ENCODE measurements around the gene ZACN.
A peak's percentile ranks its signal among the peaks of the same experiment; 100 is the strongest.
"Not testable (repeated sequence)": the region's sequence is repeated elsewhere in the genome, so short reads cannot be mapped to it uniquely, and the experiment has no call there.

The ZACN gene

DNA sequence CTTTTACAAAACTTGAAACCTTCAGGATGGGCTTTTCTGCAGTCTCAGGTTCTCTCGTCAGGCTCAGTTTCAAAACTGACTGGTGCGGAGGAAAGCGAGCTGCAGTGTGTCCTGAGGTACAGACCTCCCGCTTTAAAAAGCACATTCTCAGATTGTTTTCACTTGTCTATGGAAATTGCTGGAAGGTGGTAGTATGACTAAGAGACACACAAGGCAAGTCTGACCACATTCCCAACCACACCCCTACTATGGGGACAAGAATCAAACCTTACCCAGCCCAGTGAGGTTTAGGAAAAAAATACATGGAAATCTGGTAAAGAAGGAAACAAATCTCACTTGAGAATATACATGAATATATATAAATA, 24.9 kb upstream of the ZACN start:
- no peak for DNase-seq

DNA sequence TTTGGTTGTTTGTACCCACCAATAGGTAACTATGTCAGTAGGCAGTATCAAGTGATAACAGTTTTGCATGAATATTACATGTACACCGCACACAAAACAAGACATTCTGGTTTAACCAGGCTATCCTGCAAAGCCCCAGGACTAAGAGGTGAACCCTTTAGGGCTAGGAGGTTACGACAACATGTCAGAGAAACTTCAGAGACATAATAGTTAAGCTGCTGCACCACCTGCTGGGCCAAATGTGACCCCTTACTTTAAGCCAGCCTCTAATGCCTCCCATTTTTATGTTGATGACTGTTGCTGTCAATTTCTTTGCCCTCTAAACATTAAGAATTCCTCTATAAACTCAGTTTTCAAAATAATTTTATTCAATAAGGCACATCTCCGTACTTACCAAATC, 22.1 kb upstream of the ZACN start:
- DNase-seq = no peak

DNA sequence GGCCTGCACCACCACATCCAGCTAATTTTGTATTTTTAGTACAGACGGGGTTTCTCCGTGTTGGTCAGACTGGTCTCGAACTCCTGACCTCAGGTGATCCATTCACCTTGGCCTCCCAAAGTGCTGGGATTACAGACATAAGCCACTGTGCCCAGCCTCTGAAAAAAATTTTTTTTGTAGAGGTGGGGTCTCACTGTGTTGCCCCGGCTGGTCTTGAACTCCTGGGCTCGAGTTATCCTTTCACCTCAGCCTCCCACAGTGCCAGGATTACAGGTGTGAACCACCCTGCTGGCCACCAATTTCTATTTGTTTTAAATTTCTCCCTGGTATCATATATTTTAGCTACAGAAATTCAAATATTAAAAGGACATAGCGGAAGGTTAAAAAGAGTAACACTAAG, 20.7 kb upstream of the ZACN start:
- DNase-seq = not testable (repeated sequence)

DNA sequence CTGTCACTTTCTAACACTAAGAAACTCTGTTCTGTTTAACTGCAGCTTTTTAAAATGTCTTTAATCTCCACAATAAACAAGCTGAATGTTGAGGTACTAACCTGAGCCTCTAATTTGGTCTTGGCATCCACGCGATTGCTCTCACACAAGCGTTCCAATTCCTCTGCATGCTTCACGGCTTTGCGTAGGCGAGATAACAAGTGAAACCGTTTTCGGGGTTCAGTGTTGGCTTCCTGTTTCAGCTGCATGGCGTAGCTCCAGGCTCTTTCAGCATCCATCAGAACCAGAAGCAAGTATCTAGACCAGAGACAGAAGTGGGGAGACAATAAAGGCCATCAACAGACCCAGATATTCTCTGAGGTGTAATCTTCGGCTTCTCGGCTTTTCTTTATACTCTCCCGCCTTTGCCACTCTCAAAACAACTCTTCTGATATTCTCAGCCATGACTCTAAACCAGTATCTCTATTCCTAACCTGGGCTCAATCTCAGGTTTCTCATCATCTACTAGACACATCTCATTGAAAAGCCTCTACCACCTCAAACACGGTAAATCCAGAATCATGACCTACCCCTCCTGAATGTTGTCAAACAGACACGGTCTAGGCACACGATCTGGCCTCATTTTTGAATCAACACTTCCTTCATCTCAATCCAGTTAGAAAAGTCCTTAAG, 15.0 kb upstream of the ZACN start:
- DNase-seq = no peak

DNA sequence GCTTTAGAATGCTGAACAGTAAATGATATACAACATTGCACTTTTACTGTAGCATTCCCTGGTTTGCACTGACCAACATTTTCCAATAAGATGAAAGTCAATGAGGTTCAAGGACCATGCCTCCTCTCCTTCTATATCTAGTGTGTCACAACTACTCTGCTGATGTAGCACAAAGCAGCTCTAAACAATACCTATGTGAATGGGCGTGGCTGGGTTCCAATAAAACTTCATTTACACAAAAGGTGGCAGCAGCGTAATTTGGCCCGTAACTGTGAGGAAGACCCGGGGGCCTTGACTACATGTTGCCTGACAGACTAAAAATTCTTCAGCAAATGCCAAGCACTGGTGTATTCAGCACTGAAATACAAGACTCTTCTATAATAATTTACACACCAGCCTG, 13.2 kb upstream of the ZACN start:
- no peak for DNase-seq

DNA sequence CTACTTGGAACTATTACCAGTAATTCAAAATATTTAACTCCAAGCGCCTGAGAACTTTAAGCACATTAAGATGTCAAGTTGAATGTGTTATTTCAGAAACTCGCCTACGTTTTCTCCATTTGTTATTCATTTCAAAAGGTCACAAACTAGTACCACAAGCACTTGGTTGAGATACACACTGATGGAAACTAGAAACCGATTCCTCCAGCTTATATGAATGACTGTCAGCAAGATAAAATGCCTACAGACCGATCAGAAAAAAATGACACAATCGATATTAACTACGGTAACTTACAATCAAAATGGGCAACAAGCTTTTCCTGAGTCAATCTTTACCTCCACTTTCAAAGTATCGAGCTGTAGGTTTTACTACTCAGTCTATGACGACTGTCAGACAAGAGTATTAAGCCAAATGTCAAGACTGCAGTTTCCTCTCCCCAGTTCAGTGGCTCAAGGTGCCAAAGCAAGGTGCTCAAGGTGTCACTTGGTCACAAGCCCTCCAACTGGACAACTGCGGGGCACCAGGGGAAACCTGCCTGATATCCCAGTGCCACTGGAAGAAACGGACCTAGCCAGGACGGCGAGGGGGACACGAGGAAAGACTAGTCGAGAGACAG, 7.3 kb upstream of the ZACN start:
- DNase-seq = no peak

GRCh38 chr17:76072148-76072858, 6.7 kb upstream of the ZACN start, which contains the start of gene SRP68:
TSS of gene SRP68 (minus strand) at chr17:76072517. CDS start at chr17:76072491, 26 bp downstream.
- peak; percentile 84 for DNase-seq

GRCh38 chr17:76074390-76075363, 4.3 kb upstream of the ZACN start, which contains the start of gene GALR2:
TSS of gene GALR2 (plus strand) at chr17:76074781. CDS start at chr17:76074884, 103 bp downstream.
- no peak for DNase-seq

DNA sequence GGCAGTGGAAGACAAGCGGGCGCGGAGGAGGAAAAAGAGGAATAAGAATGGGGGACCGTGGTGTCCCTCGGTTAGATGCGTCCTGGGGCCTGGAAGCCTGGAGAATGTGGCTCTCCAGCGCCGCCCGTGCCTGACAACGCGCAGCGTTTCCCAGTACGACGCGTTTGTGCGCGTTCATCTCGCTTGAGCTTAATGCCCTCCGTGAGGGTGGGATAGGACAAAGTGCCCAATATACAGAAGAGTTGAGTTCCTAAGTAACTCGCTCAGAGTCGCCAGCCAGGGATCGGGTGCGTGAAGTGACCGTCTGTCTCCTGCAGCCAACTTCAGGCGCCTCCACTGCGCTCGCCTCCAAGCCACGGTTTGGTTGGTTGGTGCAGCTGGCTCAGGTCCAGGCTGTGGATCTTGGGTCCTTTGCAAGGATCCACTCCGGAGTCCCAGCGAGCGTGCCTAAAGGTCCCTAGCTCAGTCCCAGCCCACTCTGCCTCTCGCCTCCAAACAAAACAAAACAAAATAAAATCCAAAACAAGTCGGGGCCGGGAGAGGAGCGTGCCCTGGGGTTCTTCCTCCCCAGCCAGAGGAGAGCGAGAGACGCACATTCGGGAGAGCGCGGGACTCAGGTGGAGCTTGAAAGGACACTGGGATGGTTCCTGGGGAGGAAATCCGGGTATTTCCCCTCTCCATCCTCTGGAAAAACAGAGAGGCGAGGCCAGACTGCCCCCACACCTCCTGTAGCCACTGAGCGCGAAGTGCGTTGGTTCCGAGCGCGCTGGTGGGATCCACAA, 3.4 kb upstream of the ZACN start:
- DNase-seq = no peak

- DNase-seq = no peak
These were observed 2.7 kb upstream of the ZACN start for GRCh38 chr17:76076146-76076764.

DNA sequence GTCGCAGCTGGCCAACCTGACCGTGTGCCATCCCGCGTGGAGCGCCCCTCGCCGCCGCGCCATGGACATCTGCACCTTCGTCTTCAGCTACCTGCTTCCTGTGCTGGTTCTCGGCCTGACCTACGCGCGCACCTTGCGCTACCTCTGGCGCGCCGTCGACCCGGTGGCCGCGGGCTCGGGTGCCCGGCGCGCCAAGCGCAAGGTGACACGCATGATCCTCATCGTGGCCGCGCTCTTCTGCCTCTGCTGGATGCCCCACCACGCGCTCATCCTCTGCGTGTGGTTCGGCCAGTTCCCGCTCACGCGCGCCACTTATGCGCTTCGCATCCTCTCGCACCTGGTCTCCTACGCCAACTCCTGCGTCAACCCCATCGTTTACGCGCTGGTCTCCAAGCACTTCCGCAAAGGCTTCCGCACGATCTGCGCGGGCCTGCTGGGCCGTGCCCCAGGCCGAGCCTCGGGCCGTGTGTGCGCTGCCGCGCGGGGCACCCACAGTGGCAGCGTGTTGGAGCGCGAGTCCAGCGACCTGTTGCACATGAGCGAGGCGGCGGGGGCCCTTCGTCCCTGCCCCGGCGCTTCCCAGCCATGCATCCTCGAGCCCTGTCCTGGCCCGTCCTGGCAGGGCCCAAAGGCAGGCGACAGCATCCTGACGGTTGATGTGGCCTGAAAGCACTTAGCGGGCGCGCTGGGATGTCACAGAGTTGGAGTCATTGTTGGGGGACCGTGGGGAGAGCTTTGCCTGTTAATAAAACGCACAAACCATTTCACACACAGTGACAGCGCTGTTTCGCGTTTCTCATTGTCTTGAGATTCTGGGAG, 2.0 kb upstream of the ZACN start:
- DNase-seq = no peak

DNA sequence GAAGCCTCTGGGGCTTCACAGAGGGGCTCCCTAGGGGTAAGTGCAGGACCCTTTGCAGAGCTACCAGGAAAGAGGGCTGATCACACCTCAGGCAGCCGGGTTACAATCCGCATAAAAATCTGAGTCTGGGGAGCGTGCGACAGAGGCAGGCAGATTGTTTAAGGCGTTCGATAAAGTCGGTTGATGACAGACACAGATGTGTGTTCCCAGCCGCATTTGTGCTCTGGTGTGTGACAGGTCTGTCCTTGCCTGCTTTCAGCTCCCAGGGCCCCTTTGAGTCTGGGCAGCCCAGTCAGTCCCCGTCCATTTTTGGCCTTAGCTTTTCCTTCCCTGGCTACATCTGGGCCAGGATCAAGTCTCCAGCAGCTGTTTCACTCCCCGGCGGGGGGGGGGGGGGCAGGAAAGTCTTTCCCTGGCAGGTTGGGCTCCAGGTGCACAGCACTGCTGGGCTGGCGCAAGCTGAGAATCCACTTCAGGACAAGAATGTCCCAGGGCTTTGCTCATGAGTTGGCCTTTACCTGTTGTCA, 1.3 kb upstream of the ZACN start:
- no peak for DNase-seq

GRCh38 chr17:76078370-76078769, 612 bp upstream of the ZACN start:
- DNase-seq = not testable (repeated sequence)

- no peak for DNase-seq
These were observed 563 bp downstream of the ZACN start for GRCh38 chr17:76079535-76079955.

DNA sequence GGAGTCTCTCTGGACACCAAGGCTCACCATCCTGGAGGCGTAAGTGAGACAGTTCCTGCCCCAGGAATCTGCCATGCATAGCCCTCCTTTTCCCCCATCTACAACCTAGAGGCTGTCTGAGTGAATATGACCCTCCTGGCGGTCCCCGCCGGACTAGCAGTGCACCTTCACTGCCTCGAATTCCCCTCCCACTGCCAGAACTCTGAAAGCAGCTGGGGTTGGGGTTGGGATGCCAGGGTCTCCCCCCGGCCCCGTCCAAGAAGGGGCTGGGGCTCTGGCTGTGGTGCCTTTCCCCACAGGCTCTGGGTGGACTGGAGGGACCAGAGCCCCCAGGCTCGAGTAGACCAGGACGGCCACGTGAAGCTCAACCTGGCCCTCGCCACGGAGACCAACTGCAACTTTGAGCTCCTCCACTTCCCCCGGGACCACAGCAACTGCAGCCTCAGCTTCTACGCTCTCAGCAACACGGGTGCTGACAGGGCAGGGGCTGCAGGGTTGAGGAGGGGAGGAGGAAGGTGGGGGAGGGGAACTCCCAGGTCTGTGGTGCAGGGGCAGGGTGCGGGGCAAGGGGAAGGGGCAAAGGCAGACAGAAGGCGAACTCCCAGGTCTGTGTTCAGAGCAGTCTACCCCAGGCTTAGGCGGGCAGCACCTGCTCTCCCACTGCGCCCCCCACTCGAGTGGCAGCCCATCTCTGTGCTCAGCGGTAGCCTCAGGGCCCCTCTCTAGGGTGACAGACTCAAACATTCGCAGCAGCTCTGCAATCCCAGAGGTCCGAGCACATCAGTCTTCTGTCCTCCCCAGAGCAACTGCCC, 1.2 kb downstream of the ZACN start:
- DNase-seq = no peak

GRCh38 chr17:76080768-76081287, 1.8 kb downstream of the ZACN start:
- DNase-seq = no peak

- no peak for DNase-seq
These were observed 2.6 kb downstream of the ZACN start for GRCh38 chr17:76081295-76082210.
